ENCODE measurements around the gene ZNF135. TPM values are rescaled to one million over a fixed set of nuclear protein-coding genes. Genes with fewer than 3 reads are reported as not detected.

Gene ZNF135
- total RNA-seq, 1 experiment from 2014 or later: 0.45 TPM

DNA sequence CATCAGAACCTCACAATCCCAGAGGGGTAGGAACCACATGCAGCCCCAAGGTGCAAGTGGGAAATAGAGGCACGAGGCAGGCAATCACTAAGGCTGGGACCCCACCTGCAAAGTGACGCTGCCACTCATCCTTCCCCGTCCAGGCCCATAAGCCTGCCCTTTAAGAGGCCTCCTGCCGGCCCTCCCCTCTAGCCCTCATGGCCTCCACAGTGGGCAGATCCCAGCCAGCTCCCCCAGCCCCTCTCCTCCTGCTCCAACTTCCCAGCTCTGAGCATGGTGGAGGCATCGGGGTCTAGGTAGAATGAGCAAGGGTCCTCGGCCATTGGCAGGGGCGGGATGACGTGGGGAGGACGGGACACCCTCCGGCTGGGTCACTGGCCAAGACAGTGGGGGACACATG is 36.2 kb downstream of the ZNF135 start:
- Histone ChIP-seq H3K27ac (no peak overlapping the region), H3K9me3 (replicated peaks) (peaks cover 7% of the 10 kb centered on the region), H3K4me3 (no peak overlapping the region), H3K36me3 (no peaks in the 10 kb centered on the region), H3K27me3 (no peaks in the 10 kb centered on the region), H3K4me1 (peaks cover 6% of the 10 kb centered on the region; the same call in 1 of the 2 replicates)
- no peak for DNase-seq

DNA sequence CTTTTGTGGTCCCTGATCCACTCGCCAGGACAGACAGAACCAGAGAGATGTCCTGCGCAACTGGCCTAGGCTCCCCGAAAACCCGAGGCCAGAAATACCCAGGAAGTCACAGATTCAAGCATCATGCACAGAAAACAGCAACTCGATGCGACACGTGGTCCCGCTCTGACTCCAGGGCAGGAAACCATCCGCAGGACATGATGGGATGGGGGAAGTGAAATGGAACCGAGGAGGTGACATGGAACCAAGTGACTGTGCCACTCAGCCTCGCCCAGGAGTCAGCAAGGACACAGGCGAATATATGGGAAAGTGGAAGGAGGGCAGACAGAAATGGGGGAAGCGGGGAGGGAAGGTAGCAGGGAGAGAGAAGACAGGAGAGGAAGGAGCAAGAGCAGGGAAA is 37.8 kb downstream of the ZNF135 start:
- no peak for DNase-seq
- Histone ChIP-seq H3K36me3 (no peaks in the 10 kb centered on the region), H3K27ac (no peak overlapping the region), H3K4me3 (no peak overlapping the region), H3K27me3 (no peaks in the 10 kb centered on the region), H3K9me3 (replicated peaks) (peaks cover 7% of the 10 kb centered on the region), H3K4me1 (peaks cover 5% of the 10 kb centered on the region; the same call in 1 of the 2 replicates)

DNA sequence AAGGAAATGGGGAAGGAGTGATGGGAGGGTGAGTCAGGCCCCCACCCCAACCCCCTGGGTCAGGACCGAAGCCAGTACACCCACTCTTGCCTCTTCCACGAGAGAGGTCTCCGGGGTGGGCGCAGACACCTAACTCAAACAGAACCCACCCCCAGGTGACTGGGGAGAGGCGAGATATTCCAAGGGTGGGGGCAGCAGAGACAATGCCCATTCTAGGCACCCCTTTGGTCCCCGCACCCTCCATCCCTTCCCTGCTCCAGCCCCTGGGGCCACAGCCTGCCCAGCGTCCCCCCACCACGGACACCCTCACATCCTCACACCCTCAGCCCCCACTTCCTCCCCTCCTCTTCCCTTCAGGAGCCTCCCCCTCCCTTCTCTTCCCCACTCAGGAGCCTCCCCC is 38.3 kb downstream of the ZNF135 start:
- Histone ChIP-seq H3K27me3 (no peaks in the 10 kb centered on the region), H3K27ac (no peak overlapping the region), H3K4me1 (0 out of 2 replicates have a peak, but pooled peaks cover 3% of the 10 kb centered on the region), H3K36me3 (no peaks in the 10 kb centered on the region), H3K4me3 (no peak overlapping the region), H3K9me3 (replicated peaks) (peaks cover 7% of the 10 kb centered on the region)
- no peak for DNase-seq

DNA sequence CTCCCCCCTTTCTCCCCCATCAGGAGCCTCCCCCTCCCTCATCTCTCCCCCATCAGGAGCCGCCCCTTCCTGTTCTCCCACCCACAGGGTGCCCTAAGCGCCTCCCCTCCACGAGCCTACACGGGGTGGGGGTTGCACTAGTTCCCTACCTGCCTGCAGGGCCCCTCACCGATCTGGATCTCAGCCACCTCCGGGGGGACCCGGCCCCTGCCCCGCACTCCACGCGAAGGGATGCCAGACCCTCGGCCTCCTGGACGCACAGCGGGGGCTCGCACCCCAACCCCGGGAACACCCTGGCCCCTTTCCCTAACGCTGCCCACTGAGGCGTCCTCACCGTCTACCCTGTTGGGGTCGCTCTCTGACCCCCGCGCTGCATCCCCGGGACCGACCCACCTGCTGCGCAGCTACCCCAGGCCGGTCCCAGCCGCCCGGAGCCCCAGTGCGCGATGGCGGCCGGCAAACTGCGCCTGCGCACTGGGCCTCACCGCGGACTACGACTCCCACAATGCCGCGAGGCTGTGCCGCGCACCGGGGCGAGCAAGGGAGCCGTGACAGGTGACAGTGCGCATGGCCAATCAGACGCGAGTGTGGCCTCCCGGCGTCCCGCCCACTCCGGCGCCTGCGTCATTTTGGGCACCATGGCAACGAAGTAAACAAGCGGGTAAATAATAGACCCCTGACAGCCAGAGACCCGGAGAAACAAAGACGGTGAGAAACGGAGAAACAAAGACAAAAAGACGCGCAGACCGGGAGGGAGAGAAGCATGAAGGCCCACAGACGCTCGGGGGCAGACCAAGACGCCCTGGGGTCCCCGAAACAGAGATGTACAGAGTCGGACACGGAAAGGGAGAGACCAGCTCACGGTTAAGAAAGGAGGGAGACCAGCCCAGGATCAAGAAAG is 38.9 kb downstream of the ZNF135 start, which contains the start of gene ZSCAN18:
TSS of gene ZSCAN18 (minus strand) at position 451 of the 901 bp plus-strand sequence. CDS start 7,964 bp downstream, outside the sequence.
- Histone ChIP-seq H3K9me3 (replicated peaks) (peaks cover 7% of the 10 kb centered on the region), H3K36me3 (no peaks in the 10 kb centered on the region), H3K4me3 (peak within 1 kb of the TSS; percentile 96), H3K27ac (peak within 1 kb of the TSS; percentile 58), H3K27me3 (no peaks in the 10 kb centered on the region), H3K4me1 (0 out of 2 replicates have a peak, but pooled peaks cover 3% of the 10 kb centered on the region)
- peak; percentile 93 for DNase-seq

DNA sequence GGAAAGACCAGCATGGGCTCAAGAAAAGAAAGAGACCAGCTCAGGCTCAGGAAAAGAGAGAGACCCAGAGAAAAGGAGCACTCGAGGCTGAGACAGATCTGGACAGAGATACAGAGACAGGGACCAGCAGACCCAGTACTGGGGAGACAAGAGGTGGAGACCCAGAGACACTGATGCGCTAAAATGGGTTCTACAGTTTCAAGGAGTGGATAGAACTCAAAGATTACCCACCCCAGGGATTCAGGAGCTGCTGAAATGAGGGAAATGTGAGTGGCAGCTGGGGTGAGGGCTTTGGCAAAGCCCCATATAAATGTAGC is 39.6 kb downstream of the ZNF135 start:
- Histone ChIP-seq H3K9me3 (replicated peaks) (peaks cover 14% of the 10 kb centered on the region), H3K27ac (peak overlapping the region; percentile 58)

DNA sequence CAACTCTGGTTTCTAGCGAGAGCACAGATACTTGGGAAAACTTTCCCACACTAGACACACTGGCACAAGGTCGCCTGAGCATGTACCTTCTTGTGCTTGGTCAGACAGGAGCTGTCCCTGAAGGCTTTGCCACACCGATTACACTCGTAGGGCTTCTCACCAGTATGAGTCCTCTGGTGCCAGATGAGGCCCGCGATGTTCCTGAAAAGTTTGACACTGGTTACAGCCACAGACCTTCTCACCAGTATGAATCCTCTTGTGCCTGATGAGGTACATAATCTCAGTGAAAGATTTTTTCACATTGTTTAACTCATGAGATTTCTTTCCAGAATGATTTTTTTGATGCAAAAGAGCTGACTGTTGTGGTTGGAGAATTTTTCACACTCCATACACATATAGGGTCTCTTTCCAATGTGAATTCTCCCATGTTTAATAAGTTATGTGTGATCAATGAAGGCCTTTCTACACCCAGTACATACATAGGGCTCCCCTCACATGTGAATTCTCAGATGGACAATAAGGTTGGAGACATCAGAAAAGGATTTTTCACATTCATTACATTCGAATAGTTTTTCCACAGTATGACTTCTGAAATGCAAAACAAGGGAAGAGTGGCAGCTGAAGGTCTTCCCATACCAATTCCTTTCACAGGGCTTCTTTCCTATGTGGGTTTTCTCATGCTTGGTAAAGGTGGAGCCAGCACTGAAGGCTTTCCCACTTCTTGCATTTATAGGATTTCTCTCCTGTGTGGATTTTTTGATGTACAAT is 48.9 kb downstream of the ZNF135 start:
- no peak overlapping the region for H3K4me3 ChIP-seq
- DNase-seq: no peak
- no peaks in the 10 kb centered on the region for H3K4me1 ChIP-seq
- H3K27ac ChIP-seq: no peak overlapping the region
- no peaks in the 10 kb centered on the region for H3K27me3 ChIP-seq
- peaks cover 30% of the 10 kb centered on the region for H3K9me3 ChIP-seq (replicated peaks)
- no peaks in the 10 kb centered on the region for H3K36me3 ChIP-seq

More for the DNA sequence above, 39.6 kb downstream of the ZNF135 start:
- Histone ChIP-seq H3K4me1 (0 out of 2 replicates have a peak, but pooled peaks cover 3% of the 10 kb centered on the region), H3K4me3 (peak overlapping the region; percentile 96), H3K36me3 (no peaks in the 10 kb centered on the region), H3K27me3 (no peaks in the 10 kb centered on the region)
- no peak for DNase-seq

DNA sequence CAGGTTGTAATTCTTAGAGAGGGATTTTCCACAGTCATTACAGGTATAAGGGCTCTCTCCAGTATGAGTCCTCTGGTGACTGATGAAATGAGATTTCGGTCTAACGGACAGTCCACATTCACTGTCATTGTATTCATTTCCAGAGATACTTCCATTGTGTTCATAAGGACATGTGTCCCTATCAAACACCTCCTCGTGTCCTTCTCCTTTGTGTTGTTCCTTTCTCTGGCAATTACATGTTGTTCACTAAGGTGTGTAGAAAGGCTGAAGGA is 49.4 kb downstream of the ZNF135 start:
- no peak for DNase-seq
- H3K27me3 ChIP-seq: no peaks in the 10 kb centered on the region
- no peaks in the 10 kb centered on the region for H3K36me3 ChIP-seq
- H3K4me3 ChIP-seq: no peak overlapping the region
- peaks cover 25% of the 10 kb centered on the region for H3K9me3 ChIP-seq (replicated peaks)
- no peak overlapping the region for H3K27ac ChIP-seq
- H3K4me1 ChIP-seq: no peaks in the 10 kb centered on the region

DNA sequence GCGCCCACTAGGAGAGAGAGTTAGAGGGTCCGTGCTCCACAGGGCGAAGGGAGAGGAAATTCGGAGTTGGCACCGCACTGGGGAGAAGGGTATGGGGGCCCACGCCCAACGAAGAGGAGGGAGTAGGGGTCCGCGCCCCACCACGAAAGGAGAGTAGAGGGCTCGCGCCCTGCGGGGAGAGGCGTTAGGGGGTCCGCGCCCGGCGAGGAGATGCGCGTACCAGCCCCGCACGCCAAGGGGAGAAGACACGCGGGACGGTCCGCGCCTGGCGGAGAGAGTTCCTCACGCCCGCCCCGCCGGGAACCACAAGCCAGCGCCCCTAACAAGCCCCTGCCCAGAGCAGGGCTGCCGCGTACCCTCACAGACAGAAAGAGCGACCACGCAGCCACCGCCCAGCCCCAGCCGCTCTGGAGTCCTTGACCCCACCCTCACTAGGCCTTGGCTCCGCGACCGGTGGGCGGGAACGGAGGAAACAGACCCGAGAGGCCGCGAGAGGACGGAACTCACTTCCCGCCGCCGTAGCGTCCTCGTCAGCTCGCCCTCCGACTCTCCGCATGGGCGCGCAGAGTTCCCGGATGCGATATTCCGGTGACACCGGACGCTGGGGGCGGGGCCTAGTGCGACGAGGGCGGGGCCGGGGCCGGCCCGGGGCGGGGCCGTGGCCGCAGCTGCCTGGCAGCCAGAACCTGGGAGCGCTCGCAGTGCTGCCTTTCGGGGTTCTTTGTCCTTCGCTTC is 58.9 kb downstream of the ZNF135 start:
- Histone ChIP-seq H3K36me3 (no peaks in the 10 kb centered on the region), H3K4me1 (no peaks in the 10 kb centered on the region), H3K27me3 (no peaks in the 10 kb centered on the region), H3K9me3 (replicated peaks) (peaks cover 13% of the 10 kb centered on the region), H3K4me3 (no peak overlapping the region), H3K27ac (no peak overlapping the region)
- DNase-seq: no peak

DNA sequence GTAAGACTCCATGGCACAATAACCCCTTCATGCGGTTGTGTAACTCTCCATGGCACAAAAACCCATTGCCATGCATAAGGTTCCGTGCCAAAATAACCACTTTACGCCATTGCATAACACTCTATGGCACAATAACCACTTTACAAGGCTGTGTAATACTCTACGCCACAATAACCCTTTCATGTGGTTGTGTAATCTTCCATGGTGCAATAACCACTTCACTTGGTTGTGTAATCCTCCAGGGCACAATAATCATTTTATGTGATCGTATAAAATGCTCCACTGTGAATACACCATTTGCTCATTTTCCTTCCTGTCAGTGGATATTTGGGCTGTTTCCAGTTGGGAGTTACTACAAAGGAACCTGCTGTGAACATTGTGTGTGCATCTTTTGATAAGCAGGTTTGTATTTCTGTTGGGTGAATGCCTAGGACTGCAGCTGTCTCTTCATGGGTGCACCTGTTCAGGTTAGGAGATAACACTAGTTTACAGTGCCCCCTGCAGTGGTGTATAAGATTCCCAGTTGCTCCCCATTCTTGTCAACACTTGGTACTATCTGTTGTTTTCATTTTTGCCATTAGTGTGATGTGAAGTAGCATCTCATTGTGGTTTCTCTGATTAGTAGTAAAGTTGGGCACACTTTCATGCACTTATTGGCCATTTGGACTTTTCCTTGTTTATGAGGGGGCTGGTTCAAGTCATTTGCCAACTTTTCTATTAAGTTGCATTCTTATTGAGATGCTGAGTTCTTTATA is 60.1 kb downstream of the ZNF135 start:
- H3K9me3 ChIP-seq (replicated peaks): peaks cover 14% of the 10 kb centered on the region
- H3K4me1 ChIP-seq: no peaks in the 10 kb centered on the region
- H3K27ac ChIP-seq: no peak overlapping the region
- no peaks in the 10 kb centered on the region for H3K27me3 ChIP-seq
- H3K4me3 ChIP-seq: no peak overlapping the region
- no peaks in the 10 kb centered on the region for H3K36me3 ChIP-seq
- no peak for DNase-seq

Other genes starting within 250 kb of the ZNF135 start
- 5.4 and 6.8 TPM in 2 replicates for gene ZNF552, start 244.4 kb upstream of the ZNF135 start, total RNA-seq (2014; rRNA removed; shearing (Covaris generic))
- 12.7 and 13.0 TPM in 2 replicates for gene ZNF587B, start 229.0 kb upstream of the ZNF135 start, total RNA-seq (2014; rRNA removed; shearing (Covaris generic))
- 10.5 and 14.5 TPM in 2 replicates for gene ZNF587, start 209.4 kb upstream of the ZNF135 start, total RNA-seq (2014; rRNA removed; shearing (Covaris generic))
- 11.1 and 14.2 TPM in 2 replicates for gene ZNF814, start 170.2 kb upstream of the ZNF135 start, total RNA-seq (2014; rRNA removed; shearing (Covaris generic))
- 15.6 and 16.1 TPM in 2 replicates for gene ZNF417, start 142.7 kb upstream of the ZNF135 start, total RNA-seq (2014; rRNA removed; shearing (Covaris generic))
- gene ZNF418, start 123.9 kb upstream of the ZNF135 start, total RNA-seq (2014; rRNA removed; shearing (Covaris generic)): 1.4 and 1.8 TPM in 2 replicates
- gene ZNF256, start 111.6 kb upstream of the ZNF135 start, total RNA-seq (2014; rRNA removed; shearing (Covaris generic)): 11.5 and 11.6 TPM in 2 replicates
- gene C19orf18, start 84.7 kb upstream of the ZNF135 start, total RNA-seq (2014; rRNA removed; shearing (Covaris generic)): 0.16 and 0.18 TPM in 2 replicates
- 10.3 and 12.6 TPM in 2 replicates for gene ZNF606, start 56.5 kb upstream of the ZNF135 start, total RNA-seq (2014; rRNA removed; shearing (Covaris generic))
- not detected in 2 replicates for gene ZSCAN1, start 25.3 kb upstream of the ZNF135 start, total RNA-seq (2014; rRNA removed; shearing (Covaris generic))
- gene ZSCAN18, start 38.9 kb downstream of the ZNF135 start, total RNA-seq (2014; rRNA removed; shearing (Covaris generic)): 17.5 and 17.9 TPM in 2 replicates
- 9.3 and 9.7 TPM in 2 replicates for gene ZNF329, start 91.5 kb downstream of the ZNF135 start, total RNA-seq (2014; rRNA removed; shearing (Covaris generic))
- 19.3 and 23.3 TPM in 2 replicates for gene ZNF274, start 123.8 kb downstream of the ZNF135 start, total RNA-seq (2014; rRNA removed; shearing (Covaris generic))
- gene ZNF544, start 169.6 kb downstream of the ZNF135 start, total RNA-seq (2014; rRNA removed; shearing (Covaris generic)): 40.5 and 46.1 TPM in 2 replicates
- gene ZNF8, start 219.7 kb downstream of the ZNF135 start, total RNA-seq (2014; rRNA removed; shearing (Covaris generic)): 12.7 and 13.4 TPM in 2 replicates
- gene ERVK3-1, start 246.1 kb downstream of the ZNF135 start, total RNA-seq (2014; rRNA removed; shearing (Covaris generic)): 45.0 and 47.4 TPM in 2 replicates